Pulmonary artery endothelial cell (primary cell): ENCODE measurements around the gene SLC9A3. TPM values are rescaled to one million over a fixed set of nuclear protein-coding genes. Genes with fewer than 3 reads are reported as not detected.

Experiments
- DNase-seq: peaks from one replicate; pipeline ENCODE4 v3.0.0-alpha.2; 2011; ENCODE audit warnings: low read depth, low spot score
- total RNA-seq: library from RNA; depleted of rRNA; stranded (reverse); fragments of >200 nt; gene quantifications from 2 replicates; pipeline ENCODE4 v1.2.3, GENCODE V29; 2014

The SLC9A3 gene
- total RNA-seq, 1 donor from 2014 or later: 0.92 TPM

- DNase-seq: no peak
These were observed 78.0 kb downstream of the SLC9A3 start for GRCh38 chr5:446066-446882.

- no peak for DNase-seq
These were observed 78.7 kb downstream of the SLC9A3 start for GRCh38 chr5:445591-445990.

GRCh38 chr5:444226-444625, 80.0 kb downstream of the SLC9A3 start:
- no peak for DNase-seq

- no peak for DNase-seq
These were observed 80.8 kb downstream of the SLC9A3 start for GRCh38 chr5:443239-444151.

GRCh38 chr5:442335-443238, 81.7 kb downstream of the SLC9A3 start, which contains the start of gene EXOC3:
Gene EXOC3 (plus strand): TSS chr5:443176. CDS start chr5:446206, 3,030 bp downstream.
- DNase-seq: no peak

DNA sequence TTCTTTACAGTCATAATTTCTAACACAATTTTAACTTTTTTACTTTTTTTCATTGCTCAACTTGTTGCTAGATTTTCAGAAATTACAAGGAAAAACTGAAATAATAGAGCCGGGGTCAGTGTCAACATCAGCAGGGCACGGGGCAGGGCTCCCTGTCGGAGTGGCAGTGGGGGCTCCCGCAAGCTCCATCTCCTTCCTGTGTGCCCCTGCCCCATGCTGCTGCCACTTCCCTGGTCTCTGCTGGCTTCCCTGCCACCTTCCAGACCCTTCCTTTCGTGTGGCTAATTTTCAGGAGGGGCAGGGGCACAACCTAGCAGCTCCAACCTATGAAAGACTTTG, 82.3 kb downstream of the SLC9A3 start:
- no peak for DNase-seq

GRCh38 chr5:440401-441201, 83.6 kb downstream of the SLC9A3 start:
- no peak for DNase-seq

DNA sequence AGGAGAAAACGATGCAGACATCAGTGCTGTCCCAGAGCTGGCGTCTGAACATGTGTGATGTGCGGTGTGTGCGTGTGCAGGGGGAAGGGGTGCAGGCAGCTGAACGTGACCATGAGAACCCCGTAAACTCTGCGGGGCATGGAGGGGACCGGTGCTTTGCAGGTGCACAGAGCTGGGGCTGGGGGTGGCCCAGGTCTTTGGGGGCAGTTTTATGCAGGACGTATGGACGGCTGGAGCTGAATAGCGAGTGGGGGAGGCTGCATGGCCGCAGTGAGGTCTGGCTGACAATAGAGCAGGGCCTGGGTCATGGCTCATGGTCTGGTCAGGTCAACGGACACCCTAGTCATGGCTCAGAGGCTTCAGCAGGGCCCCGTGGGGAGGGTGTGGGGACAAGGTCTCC, 84.6 kb downstream of the SLC9A3 start:
- no peak for DNase-seq

DNA sequence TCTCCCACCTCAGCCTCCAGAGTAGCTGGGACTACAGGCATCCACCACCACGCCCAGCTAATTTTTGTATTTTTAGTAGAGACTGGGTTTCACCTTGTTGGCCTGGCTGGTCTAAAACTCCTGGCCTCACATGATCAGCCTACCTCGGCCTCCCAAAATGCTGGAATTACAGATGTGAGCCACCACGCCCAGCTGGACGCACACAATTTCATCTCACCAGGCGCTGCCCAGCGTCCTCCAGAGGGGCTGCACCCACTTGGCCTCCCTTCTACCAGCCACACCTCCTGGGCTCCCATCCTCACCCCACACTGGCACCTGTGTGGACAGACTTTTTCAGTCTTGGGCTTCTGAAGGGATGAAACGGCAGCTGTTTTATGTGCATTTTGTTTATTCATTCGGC, 85.1 kb downstream of the SLC9A3 start:
- DNase-seq: no peak

GRCh38 chr5:438481-438981, 85.7 kb downstream of the SLC9A3 start:
- DNase-seq: no peak

GRCh38 chr5:437281-437771, 86.9 kb downstream of the SLC9A3 start:
- DNase-seq: no peak

DNA sequence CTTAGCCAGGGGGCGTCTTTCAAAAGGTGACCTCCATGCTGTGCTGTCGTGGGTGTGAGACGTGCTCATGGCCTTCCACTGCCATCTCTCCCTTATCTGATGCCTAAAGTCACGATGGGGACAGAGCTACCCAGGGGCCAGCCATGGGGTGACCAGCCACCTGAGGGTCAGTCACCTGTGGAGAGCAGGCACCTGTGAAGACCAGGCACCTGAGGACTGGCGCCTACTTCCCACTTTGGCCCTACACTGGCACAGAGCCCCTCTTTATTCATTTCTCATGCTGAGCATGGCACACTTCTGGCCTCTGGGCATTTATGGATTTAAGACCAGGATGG, 87.6 kb downstream of the SLC9A3 start:
- no peak for DNase-seq

- no peak for DNase-seq
These were observed 88.1 kb downstream of the SLC9A3 start for GRCh38 chr5:435961-436640.

DNA sequence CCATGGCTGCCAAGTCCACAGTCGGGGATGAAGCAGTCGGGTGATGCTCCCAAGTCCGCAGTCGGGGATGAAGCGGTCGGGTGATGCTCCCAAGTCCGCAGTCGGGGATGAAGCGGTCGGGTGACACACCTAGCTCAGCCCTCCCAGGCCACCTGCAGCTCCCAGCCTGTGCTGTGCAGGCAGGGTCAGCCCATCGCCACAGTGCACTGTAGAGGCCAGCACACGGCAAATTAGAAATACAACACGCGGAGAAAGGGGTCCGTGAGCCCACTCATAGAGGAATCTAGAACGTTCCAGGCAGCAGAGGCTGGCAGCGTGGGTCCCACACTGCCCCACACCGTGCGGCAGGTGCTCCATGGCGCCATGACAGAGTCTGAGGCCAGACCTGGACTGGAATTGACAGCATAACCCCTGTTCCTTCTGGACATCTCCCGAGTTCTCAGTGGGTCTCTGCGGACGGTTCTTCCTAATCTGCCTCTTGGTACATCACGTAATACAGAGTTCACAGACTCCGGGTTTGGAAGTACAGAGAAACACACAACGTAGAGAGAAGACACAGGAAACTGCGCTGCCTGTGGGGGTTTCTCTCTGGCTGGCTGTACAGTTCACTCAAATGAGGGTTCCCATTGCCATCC, 89.0 kb downstream of the SLC9A3 start:
- DNase-seq: no peak

GRCh38 chr5:434443-435146, 89.7 kb downstream of the SLC9A3 start:
- no peak for DNase-seq

DNA sequence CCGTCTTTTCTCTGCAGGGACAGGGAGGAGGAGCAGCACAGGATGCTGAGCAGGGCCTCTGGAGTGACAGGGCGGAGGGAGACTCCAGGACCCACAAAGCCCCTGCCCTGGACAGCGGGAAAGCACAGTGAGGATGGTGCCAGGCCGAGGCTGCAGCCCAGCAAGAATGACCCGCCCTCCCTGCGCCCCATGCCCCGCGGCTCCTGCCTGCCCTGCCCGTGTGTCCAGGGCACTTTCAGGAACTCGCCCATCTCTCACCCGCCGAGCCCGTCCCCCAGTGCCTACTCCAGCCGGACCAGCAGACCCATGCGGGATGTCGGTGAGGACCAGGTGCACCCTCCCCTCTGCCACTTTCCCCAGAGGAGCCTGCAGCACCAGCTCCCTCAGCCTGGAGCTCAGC, 90.4 kb downstream of the SLC9A3 start:
- no peak for DNase-seq

- DNase-seq: no peak
These were observed 91.1 kb downstream of the SLC9A3 start for GRCh38 chr5:432928-433791.
